Kasumi-1 (cell line): Measurements from ENCODE around the gene AMPH.

ENCODE experiments used
- DNase-seq, 2 experiments: peaks; one replicate each; lab custom pipeline; 2025; lab: John Stamatoyannopoulos, UW

AMPH gene

DNA sequence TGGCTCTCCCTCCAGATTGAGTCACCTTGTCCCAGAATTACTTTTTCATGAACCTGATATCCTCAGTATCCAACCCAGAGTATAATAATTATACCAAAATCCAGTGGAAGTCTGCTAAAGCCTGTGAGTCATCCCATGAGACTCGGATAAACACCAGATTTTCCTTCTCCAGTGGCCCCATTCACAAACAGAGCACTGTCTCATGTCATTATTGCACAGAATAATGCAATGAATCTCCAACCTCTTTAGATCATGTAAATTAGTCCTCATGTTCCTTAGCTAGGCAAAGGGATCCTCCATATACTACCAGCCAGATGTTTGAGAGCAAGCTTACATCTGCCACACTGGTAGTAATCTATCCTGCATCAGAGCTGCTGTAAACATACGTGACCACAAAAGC is 89.0 kb downstream of the AMPH start:
- DNase-seq = no peak

DNA sequence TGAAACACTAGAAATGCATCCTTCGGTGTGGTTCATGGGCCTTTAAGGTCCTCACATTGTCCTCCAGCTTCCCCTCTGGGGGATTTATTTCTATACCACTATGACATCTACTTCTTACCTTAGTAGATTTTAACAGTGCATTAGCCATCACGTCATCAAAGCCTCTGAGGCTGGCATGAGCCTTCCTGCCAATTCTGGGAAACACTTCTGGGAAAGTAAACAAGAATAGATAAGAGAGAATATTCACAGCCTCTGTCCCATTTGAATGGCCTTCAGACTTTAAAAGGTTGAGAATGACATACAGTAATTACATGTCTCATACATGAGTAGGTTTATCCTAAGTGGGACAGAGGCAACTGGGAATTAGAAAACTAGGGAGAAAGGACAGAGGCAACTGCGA is 89.7 kb downstream of the AMPH start:
- DNase-seq = no peak

DNA sequence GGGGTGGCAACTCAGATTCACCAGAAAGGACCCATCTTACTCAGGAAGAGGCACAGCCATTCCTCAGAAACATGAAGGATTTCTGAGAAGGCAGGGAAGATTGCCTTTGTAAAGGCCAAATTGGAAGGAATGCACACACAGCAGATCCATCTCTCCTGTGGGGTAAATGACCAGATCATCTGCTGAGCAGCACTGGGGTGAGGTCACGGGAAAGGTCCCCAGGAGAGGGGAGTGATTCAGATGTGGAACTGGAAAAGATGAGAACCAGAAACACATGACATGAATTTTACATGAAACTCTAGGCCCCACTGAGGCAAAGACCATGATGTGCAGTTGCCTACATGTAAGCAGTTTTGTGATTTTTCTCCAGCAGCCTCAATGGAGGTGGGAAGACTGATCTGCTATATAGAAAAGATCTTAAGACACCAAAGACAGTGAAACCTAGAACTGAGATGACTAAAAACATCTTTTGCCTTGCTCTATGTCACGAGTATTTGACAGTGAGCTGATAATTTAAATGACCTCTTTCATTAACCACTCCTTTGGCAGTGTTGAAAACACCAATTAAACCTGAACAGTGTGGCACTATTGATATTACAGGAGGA is 91.6 kb downstream of the AMPH start:
- no peak for DNase-seq

DNA sequence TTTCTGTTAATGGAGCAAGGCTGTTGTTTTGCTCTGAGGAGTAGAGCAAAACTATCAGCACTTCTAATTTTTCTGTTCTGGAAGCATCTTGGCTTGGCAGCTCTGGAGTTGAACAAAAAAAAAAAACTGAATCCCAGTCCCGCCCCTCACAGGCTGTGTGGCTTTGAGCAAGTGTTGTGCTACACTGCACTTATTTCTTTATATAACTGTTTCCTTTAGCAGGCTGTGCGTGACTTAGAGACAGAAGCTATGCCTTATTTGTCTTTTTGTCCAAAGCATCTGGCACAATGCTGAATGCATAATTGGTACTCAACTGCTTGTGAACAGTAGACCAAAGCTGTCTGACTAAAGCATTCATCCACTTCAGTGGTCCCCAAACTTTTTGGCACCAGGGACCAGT is 96.1 kb downstream of the AMPH start:
- no peak for DNase-seq

DNA sequence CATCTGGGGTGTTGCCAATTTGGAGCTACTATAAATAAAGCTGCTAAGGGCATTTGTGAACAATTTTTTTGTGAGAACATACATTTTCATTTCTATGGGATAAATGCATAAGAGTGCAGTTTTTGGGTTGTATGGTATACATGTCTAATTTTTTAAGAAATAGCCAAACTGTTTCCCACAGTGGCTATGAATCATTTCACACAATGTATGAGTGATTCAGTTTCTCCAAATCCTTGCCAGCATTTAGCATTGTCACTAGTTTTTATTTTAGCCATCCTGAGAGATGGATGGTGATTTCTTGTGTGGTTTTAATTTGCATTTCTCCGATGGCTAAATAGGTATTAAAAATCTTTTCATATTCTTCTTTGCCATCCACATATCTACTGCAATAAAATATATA is 105.3 kb downstream of the AMPH start:
- no peak for DNase-seq

DNA sequence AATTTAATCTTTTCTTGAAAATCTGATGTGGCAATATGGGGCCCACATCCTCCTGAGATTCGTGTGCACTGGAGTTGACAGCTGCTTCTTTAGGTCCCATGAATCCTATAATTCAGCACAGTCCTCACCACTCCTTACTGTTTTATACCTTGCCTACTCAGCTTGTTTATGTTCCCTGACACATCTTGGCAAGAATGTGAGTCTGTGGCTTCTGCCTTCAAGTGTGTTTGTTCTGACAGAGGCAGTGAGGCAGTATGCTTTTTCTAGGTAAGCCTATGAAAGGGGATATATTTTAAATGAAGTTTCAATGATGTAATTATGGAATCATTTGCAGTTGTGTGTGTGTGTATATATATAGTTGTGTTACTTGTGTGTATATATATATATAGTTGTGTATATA is 106.4 kb downstream of the AMPH start:
- DNase-seq = no peak

DNA sequence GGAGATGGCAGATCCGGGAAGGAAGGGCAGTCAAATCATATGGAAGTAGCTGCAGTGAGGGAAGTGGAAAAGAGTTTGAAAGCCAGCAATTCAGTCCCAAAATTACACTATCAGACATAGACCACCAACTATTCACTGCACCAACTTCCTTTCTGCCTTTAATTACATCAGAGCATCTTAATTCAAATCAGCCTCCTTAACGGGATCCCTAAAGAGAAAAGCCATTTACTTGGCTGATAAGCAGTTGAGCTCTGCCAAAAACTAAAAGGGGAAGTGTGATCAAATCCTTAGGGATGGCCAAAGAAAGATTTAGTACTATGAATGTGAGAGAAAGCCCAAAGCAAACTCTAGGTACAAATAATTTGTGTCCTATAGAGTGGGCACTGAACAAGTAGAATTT is 110.4 kb downstream of the AMPH start:
- no peak for DNase-seq

DNA sequence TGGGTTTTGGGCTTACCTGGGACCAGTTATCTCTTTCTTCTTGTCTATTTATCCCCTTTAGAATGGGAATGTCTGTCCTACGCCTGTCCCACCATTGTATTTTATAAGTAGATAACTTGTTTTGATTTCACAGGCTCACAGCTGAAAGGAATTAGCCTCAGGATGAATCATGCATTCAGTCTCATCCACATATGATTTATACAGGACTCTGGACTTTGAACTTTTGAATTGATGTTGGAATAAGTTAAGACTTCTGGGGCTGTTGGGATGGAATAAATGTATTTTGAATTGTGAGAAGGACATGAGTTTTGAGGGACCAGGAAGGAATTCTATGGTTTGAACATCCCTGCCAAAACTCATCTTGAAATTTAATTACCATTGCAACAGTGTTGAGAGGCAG is 112.6 kb downstream of the AMPH start:
- DNase-seq = no peak

DNA sequence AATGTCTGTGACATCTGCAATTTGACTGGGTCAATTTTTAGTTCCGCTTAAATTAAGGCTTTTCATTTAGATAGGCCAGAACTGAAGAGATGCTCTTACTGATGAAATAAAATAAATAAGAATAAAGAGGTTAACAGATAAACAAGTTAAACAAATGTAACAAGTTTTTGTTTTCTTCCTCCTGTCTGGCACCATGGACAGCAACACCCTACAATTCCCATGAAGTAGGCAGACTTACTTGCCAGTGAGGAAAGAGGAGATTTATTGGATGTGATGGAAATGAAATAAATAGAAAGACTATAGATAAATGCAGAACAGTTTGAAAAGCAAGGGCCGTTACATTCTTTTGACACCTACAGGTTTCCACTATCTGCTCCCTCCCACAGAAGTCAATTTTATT is 118.5 kb downstream of the AMPH start:
- DNase-seq = peak in 1 of 2 experiments; percentile 22

DNA sequence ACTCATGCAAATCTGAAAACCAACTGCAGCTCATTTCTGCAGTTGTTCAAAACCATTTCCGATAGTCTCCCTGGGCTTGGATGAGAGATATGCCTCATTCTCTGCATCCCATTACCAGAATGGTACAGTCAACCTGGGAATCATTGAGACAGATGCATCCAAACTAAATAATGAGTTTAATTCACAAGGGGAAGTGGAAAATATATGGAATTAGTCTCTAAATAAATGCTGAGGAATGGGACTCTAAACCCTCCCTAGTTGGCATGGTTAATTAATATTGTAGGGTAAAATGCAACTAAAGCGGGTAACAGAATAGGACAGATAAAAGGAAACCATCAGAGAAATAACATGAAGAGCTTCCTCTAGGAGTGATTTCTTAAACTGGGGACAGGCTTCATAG is 118.9 kb downstream of the AMPH start:
- no peak for DNase-seq

DNA sequence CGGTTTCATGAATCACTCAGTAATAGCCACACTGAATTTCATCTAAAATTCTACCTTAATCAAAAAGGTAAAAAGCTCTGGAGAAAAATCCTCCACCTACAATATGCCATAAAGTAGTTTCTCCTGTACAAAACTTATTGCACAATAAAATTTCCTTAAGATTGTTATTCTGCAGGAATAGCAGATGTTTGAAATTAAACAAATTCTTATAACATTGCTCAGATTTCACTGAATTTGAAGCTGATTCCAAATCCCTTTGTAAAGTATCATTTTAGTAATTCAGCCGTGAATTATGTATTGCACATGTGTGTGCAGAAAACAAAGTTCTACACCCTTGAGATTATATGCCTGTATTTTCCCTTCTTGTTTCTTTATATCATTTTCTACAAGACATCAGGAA is 123.8 kb downstream of the AMPH start:
- DNase-seq = no peak

DNA sequence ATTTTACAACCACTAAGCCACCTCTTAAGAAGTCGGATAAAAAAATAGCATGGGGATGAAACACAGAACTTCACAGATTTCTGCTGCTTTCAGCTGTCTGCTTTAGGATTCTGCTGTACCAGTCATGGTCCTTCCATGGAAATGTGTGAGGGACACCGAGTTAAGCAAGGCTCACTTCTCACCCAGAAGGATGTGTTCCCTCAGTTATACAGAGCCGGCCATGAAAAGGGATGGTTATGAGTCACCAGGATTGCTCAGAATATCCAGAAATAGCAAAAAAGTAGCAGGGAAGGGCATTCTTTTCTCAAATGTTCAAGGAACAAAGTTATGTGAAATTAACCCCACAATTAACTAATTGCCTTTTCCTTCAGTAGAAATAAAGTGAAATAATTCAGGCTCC is 124.4 kb downstream of the AMPH start:
- DNase-seq = no peak

DNA sequence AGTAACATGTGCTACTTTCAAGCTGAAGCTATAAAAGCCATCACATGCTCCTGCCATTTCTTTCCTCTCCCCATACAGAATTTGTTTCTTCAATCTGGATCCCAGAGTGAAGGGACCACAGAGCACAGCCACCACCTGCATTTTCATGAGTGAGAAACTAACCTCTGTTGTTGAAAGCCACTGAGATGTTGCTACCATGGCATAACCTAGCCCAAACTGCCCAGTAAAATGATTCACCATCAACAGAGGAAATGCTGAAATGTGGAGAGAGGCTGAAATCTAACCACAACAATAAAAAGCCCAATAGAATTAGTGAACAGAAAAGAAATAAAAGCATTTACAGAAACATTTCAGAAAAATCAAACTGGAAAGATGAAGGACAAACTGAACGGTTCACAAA is 125.2 kb downstream of the AMPH start:
- DNase-seq = no peak

DNA sequence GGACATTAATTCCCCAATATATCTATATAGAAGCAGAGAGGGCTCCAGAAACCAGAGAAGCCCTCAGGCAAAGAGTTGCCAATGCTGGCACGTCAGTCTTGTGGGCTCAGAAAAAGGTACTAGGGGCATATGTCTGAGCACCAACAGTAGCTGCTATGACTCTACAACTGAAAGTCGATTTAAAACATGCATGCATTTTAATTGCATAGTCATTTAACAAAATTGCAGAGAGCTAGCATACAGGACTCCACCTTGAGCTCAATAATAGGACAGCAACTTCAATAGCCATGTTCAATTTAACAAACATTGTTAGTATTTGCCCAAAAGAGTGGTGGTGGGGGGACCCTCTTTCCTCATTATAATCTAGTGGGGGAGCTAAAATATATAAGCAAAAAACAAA is 126.5 kb downstream of the AMPH start:
- no peak for DNase-seq

DNA sequence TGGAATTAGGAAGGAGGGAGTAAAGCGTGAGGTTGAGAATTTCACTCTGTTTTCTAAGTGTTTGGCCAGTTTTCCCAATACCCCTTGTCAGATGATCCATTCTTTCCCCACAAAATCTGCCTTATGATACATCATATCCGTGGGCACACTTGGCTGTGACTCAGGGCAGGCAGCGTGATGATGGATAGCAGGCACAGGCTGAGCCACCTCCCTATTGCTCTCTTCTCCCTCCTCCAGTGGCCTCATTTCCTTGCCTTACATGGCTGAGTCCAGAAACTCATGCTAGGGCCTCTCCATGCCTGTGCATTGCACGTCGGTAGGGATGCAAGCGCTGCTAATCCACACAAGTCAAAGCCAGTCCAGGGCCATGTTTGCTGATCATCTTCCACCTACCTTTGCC is 128.3 kb downstream of the AMPH start:
- DNase-seq = no peak

DNA sequence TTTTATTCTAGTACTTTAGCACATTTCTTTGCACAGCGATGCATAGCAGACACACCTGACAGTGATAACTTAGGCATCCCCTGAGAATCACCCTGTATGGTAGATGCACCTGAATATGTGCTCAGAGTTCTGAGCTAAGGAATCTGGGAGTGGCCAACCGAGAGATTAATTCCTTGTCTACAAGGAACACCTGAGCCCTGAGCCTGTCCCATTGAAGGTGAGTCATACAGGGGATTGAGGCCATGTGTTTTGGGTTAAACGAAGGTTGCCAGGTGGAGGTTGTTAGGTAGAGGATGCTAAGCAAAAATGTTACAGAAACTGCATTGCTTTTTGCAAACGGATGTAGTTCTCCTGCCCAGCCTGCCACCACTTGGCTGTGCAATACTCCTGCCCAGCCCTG is 128.9 kb downstream of the AMPH start:
- DNase-seq = no peak

DNA sequence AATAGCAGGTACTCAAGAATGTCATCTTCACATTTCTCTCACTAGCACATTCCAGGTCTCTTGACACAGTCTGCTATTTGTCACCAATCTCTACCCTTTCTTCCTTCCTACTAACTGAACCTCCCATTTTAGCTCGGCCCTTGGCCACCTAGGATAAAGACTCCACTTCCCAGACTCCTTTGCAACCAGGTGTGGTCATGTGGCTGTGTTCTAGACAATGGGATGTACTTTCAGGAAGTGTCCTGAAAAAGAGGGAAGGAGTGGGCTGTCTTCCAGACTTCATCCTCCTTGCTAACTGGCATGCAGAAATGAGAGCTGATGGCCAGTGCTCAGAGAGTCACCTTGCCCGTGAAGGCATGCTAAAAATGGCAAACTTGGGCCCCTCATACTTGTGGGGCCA is 139.2 kb downstream of the AMPH start:
- no peak for DNase-seq

DNA sequence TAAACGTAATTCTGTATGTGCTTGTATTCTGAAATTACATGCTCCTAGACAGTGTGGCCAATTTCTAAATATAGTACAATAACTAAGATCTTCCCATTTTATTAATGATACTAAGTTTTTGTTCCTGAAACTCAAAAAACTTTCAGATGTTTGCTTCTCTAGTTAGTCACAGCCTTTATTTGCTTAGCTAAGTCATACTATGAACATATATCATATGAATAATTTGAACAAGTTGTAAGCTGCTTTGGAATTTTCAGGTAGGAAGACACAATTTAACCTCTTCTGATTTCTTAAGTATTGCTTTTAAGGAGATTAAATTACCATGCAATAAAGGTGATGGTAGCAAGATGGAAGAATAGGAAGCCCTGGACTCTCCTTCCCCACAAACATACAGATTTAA is 148.7 kb downstream of the AMPH start:
- no peak for DNase-seq

DNA sequence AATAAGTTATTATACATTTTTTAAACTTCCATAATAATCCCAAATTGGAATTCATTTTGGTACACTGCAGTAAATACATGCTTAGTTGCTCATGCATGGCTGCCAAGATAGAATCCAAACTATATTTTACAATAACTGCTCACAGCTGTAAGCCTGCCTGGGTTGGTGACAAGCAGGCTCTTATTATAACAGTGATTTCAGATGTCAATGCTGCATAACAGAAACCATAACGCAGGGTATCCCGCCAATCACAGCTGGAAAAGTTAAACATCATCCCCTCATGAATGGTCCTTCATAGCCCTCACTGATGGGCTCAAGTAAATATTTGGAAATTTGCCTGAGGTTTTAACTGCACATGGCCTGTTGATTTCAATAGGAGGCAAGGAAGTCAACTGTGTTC is 149.8 kb downstream of the AMPH start:
- DNase-seq = no peak

DNA sequence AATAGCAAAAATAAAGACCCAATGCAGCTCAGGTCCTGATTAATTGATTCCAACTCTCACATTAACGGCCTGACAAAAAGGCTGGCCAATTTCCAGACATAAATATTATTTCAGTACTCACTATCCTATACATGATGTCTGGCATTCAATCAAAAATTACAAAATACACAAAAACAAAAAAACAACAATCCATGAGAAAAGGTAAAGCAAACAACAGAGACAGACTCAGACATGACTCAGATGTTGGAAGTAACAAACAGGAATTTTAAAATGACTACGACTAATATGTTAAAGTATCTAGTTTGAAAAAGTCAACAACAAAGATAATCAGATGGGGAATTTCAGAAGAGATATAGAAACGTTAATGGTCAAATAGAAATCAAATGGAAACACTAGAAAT is 152.8 kb downstream of the AMPH start:
- DNase-seq = no peak

DNA sequence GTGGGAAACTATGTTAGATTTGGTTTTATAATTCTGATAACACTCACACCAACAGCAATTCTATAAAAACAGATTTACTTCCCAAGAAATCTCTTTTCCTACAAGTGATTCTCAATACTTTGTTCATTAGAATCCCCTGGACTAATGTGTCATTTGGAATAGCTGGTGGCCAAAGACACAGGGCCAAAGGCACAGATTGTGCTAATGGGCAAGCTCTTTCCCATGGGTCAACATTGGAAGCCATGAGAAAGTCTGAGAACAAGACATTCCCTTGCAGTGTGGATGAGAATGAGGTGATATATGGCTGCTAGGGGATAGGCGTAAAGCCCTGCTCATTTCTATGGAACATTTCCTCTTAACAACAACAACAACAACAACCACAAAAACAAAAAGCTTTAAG is 153.8 kb downstream of the AMPH start:
- DNase-seq = no peak

DNA sequence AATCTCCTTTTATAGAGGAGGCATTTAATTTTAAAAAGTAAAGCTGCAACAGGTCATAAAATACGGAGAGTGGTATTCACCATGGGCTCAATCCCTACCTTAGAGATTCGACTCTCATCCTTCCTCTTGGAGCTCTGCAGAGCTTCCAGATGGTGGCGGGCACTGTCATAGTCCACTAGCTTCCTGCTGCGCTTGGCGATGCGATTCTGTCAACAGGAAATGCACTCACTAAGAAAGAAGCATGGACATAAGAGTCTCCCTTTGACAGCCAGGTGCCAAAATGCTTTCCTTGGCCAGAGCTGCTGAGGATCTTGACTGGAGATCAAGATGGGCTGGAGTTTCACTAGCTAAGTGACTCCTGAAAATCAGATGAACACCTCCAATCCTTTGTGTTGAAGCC is 154.4 kb downstream of the AMPH start:
- no peak for DNase-seq

DNA sequence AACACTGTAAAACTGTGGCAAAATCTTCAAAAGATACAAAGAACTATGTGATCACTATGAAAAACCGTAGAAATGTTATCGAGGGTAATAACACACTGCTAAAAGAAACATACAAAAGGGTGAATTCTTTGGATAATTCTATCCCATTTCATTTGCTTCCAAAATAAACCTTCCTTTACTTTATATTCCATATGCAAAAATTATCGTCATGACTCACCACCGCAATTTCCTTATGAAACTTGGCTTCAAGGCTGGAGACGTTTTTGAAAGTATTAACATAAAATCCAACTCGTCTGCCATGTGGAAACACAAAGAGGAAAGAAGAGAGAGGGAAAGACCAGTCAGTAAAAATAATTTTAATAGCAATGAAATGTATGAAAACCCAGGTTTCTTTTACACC is 165.2 kb downstream of the AMPH start:
- DNase-seq = no peak

DNA sequence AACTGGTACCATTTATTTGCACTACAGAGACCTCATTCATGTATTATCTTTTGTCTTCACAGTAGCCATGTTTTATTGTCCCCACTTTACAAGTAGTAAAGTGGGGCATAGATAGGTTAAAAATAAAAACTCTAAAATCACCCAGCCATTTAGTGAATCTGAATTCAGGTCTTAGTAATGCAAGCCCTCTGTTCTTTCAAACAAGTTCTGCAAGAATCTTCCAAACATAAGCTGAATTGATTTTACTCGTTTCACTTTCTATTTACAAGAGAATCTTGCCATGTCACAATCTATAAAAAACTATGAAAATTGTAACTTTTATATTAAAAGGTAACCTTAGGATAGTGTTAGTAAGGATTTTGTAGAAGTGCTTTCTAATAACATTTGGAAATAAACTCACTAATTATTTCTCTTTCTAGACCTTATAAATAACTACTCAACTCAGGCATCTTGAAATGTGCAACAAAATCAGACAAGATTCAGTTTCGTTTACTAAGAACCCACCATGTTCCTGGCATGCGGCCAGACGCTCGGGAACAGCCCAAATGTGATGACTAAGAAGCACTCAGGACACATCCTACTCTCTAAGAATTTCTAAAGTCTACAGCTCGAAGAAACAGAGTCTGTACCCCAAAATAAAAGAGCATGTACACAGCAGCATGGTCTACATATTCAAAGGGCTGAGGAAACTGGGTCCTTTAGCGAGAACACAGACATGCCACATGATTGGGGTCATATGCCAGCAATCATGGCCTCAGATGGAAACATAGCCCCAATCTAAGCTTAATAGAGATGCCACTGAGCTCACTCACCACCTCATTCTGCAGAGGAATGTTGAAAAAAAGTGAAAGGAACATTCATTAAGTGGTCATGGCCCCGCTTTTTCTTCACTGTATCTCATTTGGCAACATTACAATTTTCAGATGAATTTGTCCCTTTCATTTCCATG is 167.6 kb downstream of the AMPH start:
- no peak for DNase-seq
